Naive thymus-derived CD4-positive, alpha-beta T cell (primary cell): Measurements from ENCODE around the gene PCDHB7. TPM values are rescaled to one million over a fixed set of nuclear protein-coding genes. Genes with fewer than 3 reads are reported as not detected.
"Not testable (repeated sequence)": the region's sequence is repeated elsewhere in the genome, so short reads cannot be mapped to it uniquely, and the experiment has no call there.

Source experiments
- ATAC-seq: fragments of 150-1000 bp; cut with Tn5 transposase; 2 replicates; pipeline ENCODE4 v1.10.0; 2021; ENCODE audit warnings: mild to moderate bottlenecking, moderate library complexity
- CTCF ChIA-PET: fragments of 350-600 bp; sonication (Branson Sonifier 250); formaldehyde crosslinking; loops from one replicate; lab custom pipeline; 2021; ENCODE audit warnings: antibody characterized with exemption; lab: Charles Lee
- POLR2A ChIA-PET: fragments of 350-600 bp; sonication (Branson Sonifier 250); formaldehyde crosslinking; loops from one replicate; lab custom pipeline; 2021; ENCODE audit warnings: antibody characterized with exemption, inconsistent platforms; lab: Charles Lee
- DNase-seq, 9 donors: peaks; one replicate each; pipeline versions ENCODE4 v3.0.0 to v3.0.0-alpha.2; 2020 to 2022; ENCODE audit warnings: mixed read lengths in 1 of 9
- H3K27ac ChIP-seq: one replicate; pipeline ENCODE4 v1.7.0; 2013; ENCODE audit warnings: mild to moderate bottlenecking, low read depth, low read length, moderate library complexity
- H3K27me3 ChIP-seq, 2 donors: one replicate each; pipeline ENCODE4 v1.7.0; 2013; ENCODE audit warnings: low read length in 2 of 2, mild to moderate bottlenecking in 2 of 2, moderate library complexity in 2 of 2; ENCODE audit not compliant: control insufficient read depth in 2 of 2, insufficient read depth in 2 of 2
- H3K36me3 ChIP-seq, 3 experiments: 1 replicate in 2 of 3; 2 replicates in 1 of 3; pipeline ENCODE4 v1.7.0; 2013; ENCODE audit warnings: low read length in 3 of 3, mild to moderate bottlenecking in 3 of 3, moderate library complexity in 1 of 3; ENCODE audit not compliant: insufficient read depth in 3 of 3, control insufficient read depth in 2 of 3
- H3K4me1 ChIP-seq, 2 donors: one replicate each; pipeline ENCODE4 v1.7.0; 2013; ENCODE audit warnings: low read length in 2 of 2, mild to moderate bottlenecking in 2 of 2, moderate library complexity in 1 of 2; ENCODE audit not compliant: control insufficient read depth in 2 of 2, insufficient read depth in 2 of 2
- H3K4me3 ChIP-seq: 2 replicates; pipeline ENCODE4 v1.7.0; 2013; ENCODE audit warnings: mild to moderate bottlenecking, low read length
- H3K9me3 ChIP-seq, 3 experiments: 1 replicate in 2 of 3; 2 replicates in 1 of 3; pipeline ENCODE4 v1.7.0; 2013; ENCODE audit warnings: low read length in 3 of 3; ENCODE audit not compliant: control insufficient read depth in 2 of 3
- H3K27ac Mint-ChIP-seq, 9 donors: one replicate each; pipeline ENCODE4 v1.8.0; 2020 to 2022; ENCODE audit warnings: mixed read lengths in 9 of 9, mild to moderate bottlenecking in 8 of 9, moderate library complexity in 5 of 9, inconsistent platforms in 2 of 9
- H3K27me3 Mint-ChIP-seq, 5 donors: one replicate each; pipeline ENCODE4 v1.8.0; 2021 to 2022; ENCODE audit warnings: mixed read lengths in 5 of 5, mild to moderate bottlenecking in 1 of 5
- H3K36me3 Mint-ChIP-seq, 5 donors: one replicate each; pipeline ENCODE4 v1.8.0; 2020 to 2022; ENCODE audit warnings: mixed read lengths in 5 of 5, mild to moderate bottlenecking in 3 of 5, inconsistent platforms in 1 of 5
- H3K4me1 Mint-ChIP-seq, 7 donors: one replicate each; pipeline ENCODE4 v1.8.0; 2020 to 2022; ENCODE audit warnings: mixed read lengths in 7 of 7, mild to moderate bottlenecking in 3 of 7, inconsistent platforms in 1 of 7
- H3K4me3 Mint-ChIP-seq, 10 donors: one replicate each; pipeline ENCODE4 v1.8.0; 2020 to 2022; ENCODE audit warnings: mild to moderate bottlenecking in 10 of 10, mixed read lengths in 10 of 10, moderate library complexity in 6 of 10, inconsistent platforms in 2 of 10
- H3K9me3 Mint-ChIP-seq, 11 donors: one replicate each; pipeline ENCODE4 v1.8.0; 2020 to 2022; ENCODE audit warnings: mixed read lengths in 11 of 11, mild to moderate bottlenecking in 4 of 11, inconsistent platforms in 1 of 11, moderate library complexity in 1 of 11
- intact Hi-C, 2 donors: fragments of 100-400 bp; cut with micrococcal nuclease; formaldehyde crosslinking; loops; one replicate each; pipeline ENCODE4 v1.15.1; 2023
- polyA plus RNA-seq, 2 donors: library from polyadenylated mRNA; unstranded; fragments of 300-500 nt; fragmentation: Illumina TruSeq; gene quantifications; one replicate each; pipeline ENCODE4 v1.2.3, GENCODE V29; 2021
- total RNA-seq, 6 experiments: library from RNA in 5 of 6; stranded (reverse) in 5 of 6; gene quantifications; 1 replicate in 5 of 6; 2 replicates in 1 of 6; pipeline ENCODE4 v1.2.3 and lab custom pipeline; 2021 to 2026

PCDHB7 gene
- total and polyA plus RNA-seq, 7 experiments from 2014 or later = not detected

- POLR2A ChIA-PET, CTCF ChIA-PET, H3K36me3 ChIP-seq, H3K27me3 ChIP-seq, H3K4me1 ChIP-seq, H3K27ac Mint-ChIP-seq, H3K27ac ChIP-seq, H3K9me3 ChIP-seq, ATAC-seq, H3K4me3 ChIP-seq, H3K4me3 Mint-ChIP-seq, DNase-seq: not testable (repeated sequence)
- Mint-ChIP-seq H3K36me3 (peaks cover under 1 to 34% (median 19%) of the 10 kb centered on the region in 5 donors), H3K9me3 (peaks cover 9 to 80% (median 45%) of the 10 kb centered on the region in 11 donors), H3K27me3 (peaks cover 3 to 86% (median 74%) of the 10 kb centered on the region in 5 donors), H3K4me1 (peaks cover 0 to 12% (median 5%) of the 10 kb centered on the region in 7 donors)
- intact Hi-C loops = loop anchor here in 1 of 2 donors (5.0 kb wide), 1 partner anchor 374 kb away; no protein-coding TSS in a partner anchor
Observed at GRCh38 chr5:141188682-141189081, 16.2 kb downstream of the PCDHB7 start.

GRCh38 chr5:141189131-141189530, 16.7 kb downstream of the PCDHB7 start:
- H3K4me3 ChIP-seq, CTCF ChIA-PET, H3K27me3 ChIP-seq, H3K27ac Mint-ChIP-seq, H3K4me1 ChIP-seq, DNase-seq, ATAC-seq, POLR2A ChIA-PET, H3K36me3 ChIP-seq, H3K27ac ChIP-seq, H3K4me3 Mint-ChIP-seq, H3K9me3 ChIP-seq: not testable (repeated sequence)
- peaks cover 9 to 81% (median 45%) of the 10 kb centered on the region in 11 donors for H3K9me3 Mint-ChIP-seq
- peaks cover 3 to 86% (median 73%) of the 10 kb centered on the region in 5 donors for H3K27me3 Mint-ChIP-seq
- H3K4me1 Mint-ChIP-seq = peaks cover 0 to 12% (median 5%) of the 10 kb centered on the region in 7 donors
- peaks cover 0 to 34% (median 19%) of the 10 kb centered on the region in 5 donors for H3K36me3 Mint-ChIP-seq
- intact Hi-C loops = loop anchor here in 1 of 2 donors (5.0 kb wide), 1 partner anchor 373 kb away; no protein-coding TSS in a partner anchor

- ATAC-seq (no peak), DNase-seq (no peak)
- H3K36me3 Mint-ChIP-seq = peaks cover 0 to 36% (median 13%) of the 10 kb centered on the region in 5 donors
- H3K4me3 ChIP-seq = no peak within 1 kb of the TSS
- H3K36me3 ChIP-seq = no peaks in the 10 kb centered on the region
- no peaks in the 10 kb centered on the region for H3K4me1 ChIP-seq
- POLR2A ChIA-PET = no interaction called here
- peaks cover 0 to 10% (median 0%) of the 10 kb centered on the region in 3 experiments for H3K9me3 ChIP-seq
- H3K27ac ChIP-seq = no peak within 1 kb of the TSS
- peaks cover 6 to 84% (median 44%) of the 10 kb centered on the region in 11 donors for H3K9me3 Mint-ChIP-seq
- H3K27me3 Mint-ChIP-seq = peaks cover 3 to 81% (median 58%) of the 10 kb centered on the region in 5 donors
- CTCF ChIA-PET = no interaction called here
- no peaks in the 10 kb centered on the region for H3K27me3 ChIP-seq
- peaks cover 0 to 5% (median 3%) of the 10 kb centered on the region in 7 donors for H3K4me1 Mint-ChIP-seq
- no peak within 1 kb of the TSS for H3K27ac Mint-ChIP-seq
- intact Hi-C loops = no loop called here
- H3K4me3 Mint-ChIP-seq = peak within 1 kb of the TSS in 4 of 10 donors; percentile 11 to 46 (median 21)
Observed at GRCh38 chr5:141192110-141192725, 19.8 kb downstream of the PCDHB7 start, which contains the start of gene PCDHB10. Gene PCDHB10 (plus strand): TSS chr5:141192353. CDS start chr5:141192553, 200 bp downstream.

- H3K27me3 ChIP-seq, H3K4me3 ChIP-seq, intact Hi-C loops, ATAC-seq, H3K27ac Mint-ChIP-seq, H3K4me1 Mint-ChIP-seq, H3K27ac ChIP-seq, H3K4me1 ChIP-seq, DNase-seq, POLR2A ChIA-PET, H3K4me3 Mint-ChIP-seq, H3K36me3 ChIP-seq, CTCF ChIA-PET: not testable (repeated sequence)
- H3K9me3 ChIP-seq = peaks cover 0 to 12% (median 0%) of the 10 kb centered on the region in 3 experiments
- H3K27me3 Mint-ChIP-seq = peaks cover 0 to 83% (median 62%) of the 10 kb centered on the region in 5 donors
- peaks cover 6 to 88% (median 48%) of the 10 kb centered on the region in 11 donors for H3K9me3 Mint-ChIP-seq
- H3K36me3 Mint-ChIP-seq = peaks cover 0 to 39% (median 9%) of the 10 kb centered on the region in 5 donors
Observed at GRCh38 chr5:141194332-141194731, 21.9 kb downstream of the PCDHB7 start.

- Histone ChIP-seq H3K36me3 (no peaks in the 10 kb centered on the region), H3K4me3 (no peak overlapping the region), H3K27me3 (no peaks in the 10 kb centered on the region), H3K9me3 (peaks cover 0 to 18% (median 0%) of the 10 kb centered on the region in 3 experiments), H3K27ac (no peak overlapping the region), H3K4me1 (no peaks in the 10 kb centered on the region)
- H3K36me3 Mint-ChIP-seq = peaks cover 0 to 53% (median 9%) of the 10 kb centered on the region in 5 donors
- H3K4me1 Mint-ChIP-seq = peaks cover 0 to 5% (median 0%) of the 10 kb centered on the region in 7 donors
- ChIA-PET POLR2A (no interaction called here), CTCF (no interaction called here)
- H3K27ac Mint-ChIP-seq = peak overlapping the region in 1 of 9 donors; percentile 25
- intact Hi-C loops = no loop called here
- ATAC-seq (no peak), DNase-seq (no peak)
- peaks cover 6 to 88% (median 49%) of the 10 kb centered on the region in 11 donors for H3K9me3 Mint-ChIP-seq
- no peak overlapping the region for H3K4me3 Mint-ChIP-seq
- H3K27me3 Mint-ChIP-seq = peaks cover 0 to 79% (median 65%) of the 10 kb centered on the region in 5 donors
Observed at GRCh38 chr5:141196363-141196762, 23.9 kb downstream of the PCDHB7 start.

GRCh38 chr5:141199359-141200235, 27.2 kb downstream of the PCDHB7 start, which contains the start of gene PCDHB11:
Gene PCDHB11 (plus strand): TSS chr5:141199627. CDS start chr5:141199775, 148 bp downstream.
- no peak for DNase-seq
- Histone ChIP-seq H3K9me3 (peaks cover 0 to 21% (median 0%) of the 10 kb centered on the region in 3 experiments), H3K4me1 (no peaks in the 10 kb centered on the region), H3K27me3 (no peaks in the 10 kb centered on the region), H3K4me3 (no peak within 1 kb of the TSS), H3K36me3 (no peaks in the 10 kb centered on the region), H3K27ac (no peak within 1 kb of the TSS)
- H3K4me1 Mint-ChIP-seq = no peaks in the 10 kb centered on the region
- H3K27me3 Mint-ChIP-seq = peaks cover 0 to 77% (median 57%) of the 10 kb centered on the region in 5 donors
- H3K36me3 Mint-ChIP-seq = peaks cover 0 to 48% (median 3%) of the 10 kb centered on the region in 5 donors
- intact Hi-C loops = no loop called here
- ChIA-PET CTCF (no interaction called here), POLR2A (no interaction called here)
- H3K27ac Mint-ChIP-seq = no peak within 1 kb of the TSS
- no peak within 1 kb of the TSS for H3K4me3 Mint-ChIP-seq
- no peak for ATAC-seq
- H3K9me3 Mint-ChIP-seq = peaks cover 0 to 87% (median 44%) of the 10 kb centered on the region in 11 donors
